SU-DHL-6 (cell line): ENCODE measurements around the gene PPM1M.

Experiments used
- EZH2phosphoT487 ChIP-seq: fragments of 200-600 bp; sonication (generic), shearing (Covaris generic); conservative IDR thresholded peaks from 2 replicates; pipeline ENCODE4 v1.6.1; 2018; ENCODE audit warnings: mild to moderate bottlenecking, antibody characterized with exemption, low read length, moderate library complexity, mixed read lengths
- TF ChIP-seq, protein P1 (sequence below): fragments of 200-600 bp; sonication (generic); IDR thresholded peaks from one replicate; pipeline ENCODE4 v1.5.1; 2017; ENCODE audit warnings: antibody characterized with exemption, mild to moderate bottlenecking, low read length, moderate library complexity; ENCODE audit not compliant: insufficient read depth, poor library complexity, severe bottlenecking

DNA sequence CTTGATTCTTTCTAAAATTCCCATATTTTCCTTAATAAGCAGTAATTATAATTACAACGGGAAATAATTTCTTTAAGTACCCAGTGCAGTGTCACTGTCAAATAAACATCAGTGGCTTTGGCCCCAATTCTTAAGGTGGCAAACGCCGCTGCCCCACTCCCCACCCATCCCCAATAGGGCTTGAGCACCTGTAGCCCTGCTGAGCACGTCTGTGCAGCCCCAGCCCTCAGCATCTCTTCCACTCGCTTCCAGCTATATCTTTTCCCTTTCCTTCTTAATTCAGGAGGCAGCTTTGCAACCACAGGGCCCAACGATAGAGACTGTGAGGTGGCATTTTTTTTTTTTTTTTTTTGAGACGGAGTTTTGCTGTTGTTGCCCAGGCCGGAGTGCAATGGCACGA lies 9.0 kb downstream of the PPM1M start:
- TF ChIP-seq, protein P1, sequence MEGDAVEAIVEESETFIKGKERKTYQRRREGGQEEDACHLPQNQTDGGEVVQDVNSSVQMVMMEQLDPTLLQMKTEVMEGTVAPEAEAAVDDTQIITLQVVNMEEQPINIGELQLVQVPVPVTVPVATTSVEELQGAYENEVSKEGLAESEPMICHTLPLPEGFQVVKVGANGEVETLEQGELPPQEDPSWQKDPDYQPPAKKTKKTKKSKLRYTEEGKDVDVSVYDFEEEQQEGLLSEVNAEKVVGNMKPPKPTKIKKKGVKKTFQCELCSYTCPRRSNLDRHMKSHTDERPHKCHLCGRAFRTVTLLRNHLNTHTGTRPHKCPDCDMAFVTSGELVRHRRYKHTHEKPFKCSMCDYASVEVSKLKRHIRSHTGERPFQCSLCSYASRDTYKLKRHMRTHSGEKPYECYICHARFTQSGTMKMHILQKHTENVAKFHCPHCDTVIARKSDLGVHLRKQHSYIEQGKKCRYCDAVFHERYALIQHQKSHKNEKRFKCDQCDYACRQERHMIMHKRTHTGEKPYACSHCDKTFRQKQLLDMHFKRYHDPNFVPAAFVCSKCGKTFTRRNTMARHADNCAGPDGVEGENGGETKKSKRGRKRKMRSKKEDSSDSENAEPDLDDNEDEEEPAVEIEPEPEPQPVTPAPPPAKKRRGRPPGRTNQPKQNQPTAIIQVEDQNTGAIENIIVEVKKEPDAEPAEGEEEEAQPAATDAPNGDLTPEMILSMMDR = no peak
- no peak for TF ChIP-seq EZH2phosphoT487
